Right lung (tissue), 5 donors: Measurements from ENCODE around the gene GLYR1. TPM values are rescaled to one million over a fixed set of nuclear protein-coding genes. Genes with fewer than 3 reads are reported as not detected.

ENCODE experiments used
- DNase-seq, 2 donors: peaks; one replicate each; pipeline ENCODE4 v3.0.0-alpha.2; 2013
- polyA plus RNA-seq, 5 donors: library from polyadenylated mRNA; unstranded; fragments of 120-200 nt; gene quantifications; one replicate each; pipeline versions ENCODE4 v1.2.1 to v1.2.3, GENCODE V29; 2013; ENCODE audit warnings: inconsistent platforms in 1 of 5, low replicate concordance in 1 of 5; ENCODE audit not compliant: insufficient read length in 5 of 5, insufficient read depth in 1 of 5

GLYR1 gene
- polyA plus RNA-seq, 5 donors = 110 to 125 (median 122) TPM

DNA sequence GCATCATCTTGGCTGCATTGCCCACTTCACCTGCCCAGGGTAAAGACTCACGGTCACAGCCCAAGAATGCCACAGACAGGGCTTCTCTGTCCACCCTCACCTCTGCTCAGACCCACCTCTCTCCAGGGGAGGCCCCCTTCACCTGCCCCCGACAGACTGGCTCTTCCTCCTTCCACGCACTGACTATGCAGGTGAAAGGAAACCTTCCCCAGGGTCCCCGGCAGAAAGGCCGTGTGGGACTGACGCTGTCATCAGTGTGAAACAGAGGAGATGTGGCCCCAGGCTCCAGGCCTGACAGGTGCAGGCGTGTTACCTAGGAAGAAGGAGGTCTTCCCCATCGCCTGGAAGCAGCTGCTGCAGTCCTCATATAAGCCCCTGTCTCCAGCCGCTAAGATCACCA, 35.3 kb downstream of the GLYR1 start:
- no peak for DNase-seq

- no peak for DNase-seq
Measured at GRCh38 chr16:4811242-4811641, 35.8 kb downstream of the GLYR1 start.

DNA sequence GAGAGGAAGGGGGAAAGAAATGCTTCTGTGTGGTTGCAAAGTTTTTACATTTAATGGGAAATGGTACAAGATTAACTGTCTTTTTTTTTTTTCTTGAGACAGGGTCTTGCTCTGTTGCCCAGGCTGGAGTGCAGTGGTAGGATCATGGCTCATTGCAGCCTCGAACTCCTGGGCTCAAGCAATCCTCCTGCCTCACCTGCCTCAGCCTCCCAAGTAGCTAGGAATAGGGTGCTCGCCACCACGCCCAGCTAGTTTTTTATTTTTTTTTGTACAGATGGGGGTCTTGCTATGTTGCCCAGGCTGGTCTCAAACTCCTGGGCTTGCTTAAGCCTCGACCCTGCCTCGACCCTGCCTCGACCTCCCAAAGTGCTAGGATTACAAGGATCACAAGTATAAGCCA, 40.8 kb downstream of the GLYR1 start:
- DNase-seq = no peak

- no peak for DNase-seq
Measured at GRCh38 chr16:4805231-4805630, 41.9 kb downstream of the GLYR1 start.

DNA sequence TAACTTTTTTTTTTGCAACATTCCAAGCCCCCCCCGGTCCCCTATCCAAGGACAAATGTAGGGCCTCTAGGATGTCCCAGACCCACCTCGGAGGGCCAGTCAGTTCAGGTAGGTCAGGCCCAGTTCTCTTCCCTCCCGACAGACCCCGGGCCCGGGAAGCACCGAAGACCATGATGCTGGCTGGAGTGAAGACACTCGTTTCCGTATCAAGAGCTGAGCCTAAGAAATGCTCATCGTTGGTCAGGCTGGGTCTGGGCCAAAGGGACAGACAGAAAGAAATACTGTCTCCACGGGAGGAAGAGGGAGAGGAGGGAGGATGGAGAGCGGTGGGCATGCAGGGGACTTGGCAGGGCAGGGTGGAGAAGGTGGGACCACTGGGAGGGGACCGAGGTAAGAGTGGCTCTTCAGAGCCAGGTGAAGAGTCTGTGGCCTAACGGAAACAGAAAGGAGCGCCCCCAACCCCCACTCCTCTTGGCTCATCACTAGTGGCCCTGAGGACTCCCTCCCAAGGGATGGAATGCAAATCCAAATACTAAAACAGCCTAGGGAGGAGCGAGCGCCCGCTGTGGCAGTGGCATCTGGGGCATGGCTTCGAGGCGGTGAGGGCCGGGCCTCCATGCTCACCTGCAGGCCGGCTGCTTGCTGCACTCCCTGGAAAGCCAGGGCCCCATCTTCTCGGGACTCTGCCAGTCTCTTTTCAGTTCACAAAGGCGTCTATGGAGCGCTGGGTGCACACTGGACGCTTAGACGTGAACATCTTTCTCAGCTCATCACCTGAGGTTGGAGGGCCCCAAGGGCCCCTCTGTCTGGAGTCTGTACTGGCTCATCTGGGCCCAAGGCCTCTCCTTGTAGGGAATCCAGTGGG, 43.0 kb downstream of the GLYR1 start:
- no peak for DNase-seq

DNA sequence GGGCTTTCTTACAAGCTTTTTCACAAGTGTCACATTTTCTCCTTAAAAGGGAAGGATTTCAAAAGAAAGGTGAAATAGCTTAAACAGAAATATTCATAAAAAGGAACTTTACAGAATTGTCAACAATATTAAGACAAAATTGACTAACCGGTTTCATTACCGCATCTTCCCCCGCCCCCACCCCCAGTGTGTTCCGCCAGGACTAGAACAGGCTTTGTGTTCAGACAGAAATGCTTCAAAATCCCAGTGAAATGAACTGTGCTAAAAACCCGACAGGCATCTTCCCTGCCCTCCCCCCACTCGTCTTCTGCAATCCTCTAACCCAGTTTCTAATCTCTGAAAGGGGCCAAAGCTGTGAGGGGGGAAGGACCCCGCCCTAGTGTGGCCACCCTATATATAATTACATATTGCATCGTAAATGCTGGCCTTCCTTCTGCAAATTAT, 43.7 kb downstream of the GLYR1 start:
- peak; percentile 37 to 46 for DNase-seq

DNA sequence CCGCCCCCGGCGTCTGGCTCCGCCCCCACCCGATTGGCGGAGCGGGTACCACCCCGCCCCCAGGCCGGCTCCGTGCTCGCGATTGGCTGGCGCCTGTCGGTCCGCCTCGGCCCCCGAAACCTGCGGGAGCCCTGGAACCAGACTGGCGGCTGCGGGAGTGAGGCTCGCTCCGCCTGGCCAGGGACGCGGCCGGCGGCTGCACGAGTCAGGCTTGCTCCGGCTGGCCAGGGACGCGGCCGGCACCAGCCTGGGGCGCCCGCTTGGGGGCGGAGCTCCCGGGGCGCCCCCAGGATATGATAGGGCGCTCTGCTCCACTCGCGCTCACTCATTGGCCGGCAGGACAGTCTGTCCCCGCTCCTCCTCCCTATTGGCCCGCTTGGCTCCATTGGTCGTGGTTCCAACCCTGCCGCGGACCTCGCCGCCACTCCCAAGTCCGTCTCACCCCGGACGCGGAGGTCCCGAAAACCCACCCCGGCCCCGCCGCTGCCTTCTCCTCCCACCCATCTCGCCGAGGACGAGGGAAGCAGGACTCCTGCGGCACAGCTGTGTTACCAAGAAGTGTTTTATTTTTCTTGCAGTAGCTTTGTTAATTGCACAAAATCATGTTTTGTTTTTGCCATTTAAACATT, 44.3 kb downstream of the GLYR1 start:
- DNase-seq = peak; percentile 89 to 91

- DNase-seq = peak; percentile 53 to 64
Measured at GRCh38 chr16:4801962-4802658, 45.0 kb downstream of the GLYR1 start, which contains the start of gene ROGDI. ROGDI (minus strand) TSS chr16:4802633; CDS start chr16:4802571, 62 bp downstream.

- DNase-seq = no peak
Measured at GRCh38 chr16:4801051-4801961, 45.8 kb downstream of the GLYR1 start.

- no peak for DNase-seq
Measured at GRCh38 chr16:4800290-4801041, 46.6 kb downstream of the GLYR1 start.

GRCh38 chr16:4799171-4799855, 47.8 kb downstream of the GLYR1 start:
- no peak for DNase-seq

- DNase-seq = no peak
Measured at GRCh38 chr16:4798456-4798855, 48.6 kb downstream of the GLYR1 start.

- DNase-seq = no peak
Measured at GRCh38 chr16:4797805-4798252, 49.3 kb downstream of the GLYR1 start.

GRCh38 chr16:4796982-4797804, 49.9 kb downstream of the GLYR1 start:
- no peak for DNase-seq

DNA sequence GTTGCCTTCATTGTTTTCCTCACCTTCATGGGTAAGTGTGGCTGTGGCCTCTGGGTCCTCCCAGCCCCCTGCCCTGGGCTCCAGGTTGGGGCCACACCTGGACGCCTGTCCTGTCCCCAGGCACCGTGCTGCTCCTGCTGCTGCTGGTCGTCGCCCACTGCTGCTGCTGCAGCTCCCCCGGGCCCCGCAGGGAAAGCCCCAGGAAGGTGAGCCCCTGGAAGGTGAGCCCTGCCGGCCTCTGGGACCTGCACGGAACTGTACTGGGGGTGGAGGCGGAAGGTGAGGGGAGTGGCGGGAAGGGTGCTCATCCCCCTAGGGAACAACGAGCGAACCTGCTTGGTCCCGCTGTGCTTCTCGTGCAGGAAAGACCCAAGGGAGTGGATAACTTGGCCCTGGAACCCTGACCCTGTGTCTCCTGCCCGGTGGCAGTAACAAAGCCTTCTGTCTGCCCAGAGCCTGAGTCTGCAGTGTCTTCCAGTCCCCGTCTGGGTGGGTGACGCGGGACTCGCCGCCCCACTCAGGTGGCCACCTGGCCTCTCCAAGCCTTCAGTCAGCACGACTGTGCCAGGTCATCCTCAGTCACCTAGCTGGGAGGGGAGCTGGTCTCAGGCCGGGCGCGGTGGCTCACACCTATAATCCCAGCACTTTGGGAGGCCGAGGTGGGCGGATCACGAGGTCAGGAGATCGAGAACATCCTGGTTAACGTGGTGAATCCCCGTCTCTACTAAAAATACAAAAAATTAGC, 51.1 kb downstream of the GLYR1 start:
- DNase-seq = no peak

DNA sequence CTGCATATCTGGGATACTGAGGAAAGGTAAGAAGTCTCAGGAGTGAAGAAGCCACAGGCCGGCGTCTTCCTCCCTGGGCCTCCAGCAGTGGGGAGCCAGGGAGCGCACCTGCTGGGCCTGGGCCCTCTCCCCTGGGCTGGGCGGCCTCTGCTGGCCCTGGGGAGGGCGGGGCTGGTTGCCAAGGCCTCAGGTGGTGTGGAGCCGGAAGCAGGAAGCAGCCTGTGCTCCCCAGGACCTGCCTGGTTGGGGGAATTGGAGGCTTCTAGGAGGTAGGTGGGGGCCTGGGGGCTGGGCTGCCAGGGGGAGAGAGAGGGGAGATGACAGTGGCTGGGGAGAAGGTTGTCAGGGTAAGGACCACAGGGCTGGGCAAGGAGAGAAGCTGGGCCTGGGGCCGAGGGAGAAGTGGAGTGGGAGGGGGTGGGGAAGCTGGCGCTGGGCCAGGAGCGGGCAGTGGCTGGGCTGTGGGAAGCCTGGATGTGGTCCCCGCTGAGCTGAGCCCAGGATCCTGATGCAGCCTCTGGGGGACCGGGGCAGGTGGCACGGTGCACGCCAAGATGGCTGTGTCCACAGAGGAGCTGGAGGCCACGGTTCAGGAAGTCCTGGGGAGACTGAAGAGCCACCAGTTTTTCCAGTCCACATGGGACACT, 51.8 kb downstream of the GLYR1 start, which contains the start of gene SMIM22:
SMIM22 (plus strand) TSS at position 189 of the 647 bp plus-strand sequence; CDS start at position 555, 366 bp downstream.
- no peak for DNase-seq

DNA sequence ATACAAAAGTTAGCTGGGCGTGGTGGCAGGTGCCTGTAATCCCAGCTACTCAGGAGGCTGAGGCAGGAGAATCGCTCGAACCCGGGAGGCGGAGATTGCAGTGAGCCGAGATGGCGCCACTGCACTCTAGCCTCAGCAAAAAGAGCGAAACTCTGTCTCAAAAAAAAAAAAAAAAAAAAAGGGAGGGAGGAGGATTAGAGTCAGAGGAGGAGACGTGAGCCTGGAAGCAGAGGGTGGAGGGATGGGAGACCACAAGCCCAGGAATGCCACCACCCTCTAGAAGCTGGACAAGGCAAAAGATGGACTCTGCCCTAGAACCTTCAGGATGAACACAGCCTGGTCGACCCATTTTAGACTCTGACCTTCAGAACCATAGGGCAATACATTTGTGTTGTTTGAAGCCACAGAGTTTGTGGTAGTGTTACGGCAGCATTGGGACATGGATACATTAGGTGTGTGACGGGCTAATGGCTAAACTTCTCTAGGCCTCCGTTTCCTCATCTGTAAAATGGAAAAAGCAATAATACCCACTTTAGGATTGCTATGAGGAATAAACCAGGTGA, 54.1 kb downstream of the GLYR1 start:
- DNase-seq = no peak
